HL-60 (cell line): ENCODE results near the gene CSNK1G2.

Experiments
- DNase-seq, 2 experiments: peaks; one replicate each; pipeline ENCODE4 v3.0.0-alpha.2; 2010 to 2020; ENCODE audit warnings: low read depth in 1 of 2, low spot score in 1 of 2
- H3K27ac ChIP-seq: fragments of 250-450 bp; sonication (Bioruptor Pico); replicated peaks from 2 replicates; pipeline ENCODE4 v1.5.1; 2020; ENCODE audit warnings: mild to moderate bottlenecking, moderate library complexity
- H3K27me3 ChIP-seq: fragments of 250-450 bp; sonication (Bioruptor Pico); 2 replicates; pipeline ENCODE4 v1.5.1; 2021; ENCODE audit warnings: mild to moderate bottlenecking, moderate library complexity; ENCODE audit not compliant: insufficient read depth, poor library complexity, severe bottlenecking
- H3K4me3 ChIP-seq: replicated peaks from 2 replicates; pipeline ENCODE4 v1.5.1; 2011; ENCODE audit warnings: mild to moderate bottlenecking, control low read depth, low read length; ENCODE audit not compliant: insufficient read depth
- GABPA ChIP-seq: IDR thresholded peaks from 2 replicates; pipeline ENCODE4 v1.6.1; 2012; ENCODE audit warnings: low read depth
- POLR2AphosphoS5 ChIP-seq: IDR thresholded peaks from 2 replicates; pipeline ENCODE4 v1.6.1; 2012; ENCODE audit warnings: low read depth
- REST ChIP-seq: IDR thresholded peaks from 2 replicates; pipeline ENCODE4 v1.6.1; 2012; ENCODE audit warnings: low read depth; ENCODE audit not compliant: insufficient replicate concordance
- SPI1 ChIP-seq: IDR thresholded peaks from 2 replicates; pipeline ENCODE4 v1.6.1; 2012; ENCODE audit warnings: low read depth, mild to moderate bottlenecking, borderline replicate concordance
- TF ChIP-seq, protein P1 (sequence below): IDR thresholded peaks from one replicate; pipeline ENCODE4 v1.5.1; 2011; ENCODE audit warnings: low read length, control low read depth, inconsistent platforms; ENCODE audit not compliant: insufficient read depth

CSNK1G2 gene

GRCh38 chr19:1923319-1923718 lies 17.7 kb upstream of the CSNK1G2 start:
- H3K4me3 ChIP-seq, result no peak overlapping the region

GRCh38 chr19:1924320-1924961 lies 16.5 kb upstream of the CSNK1G2 start:
- H3K27ac ChIP-seq, result peak overlapping the region; percentile 36

More at GRCh38 chr19:1923319-1923718, 17.7 kb upstream of the CSNK1G2 start:
- peak; percentile 90 to 92 for DNase-seq
- H3K27me3 ChIP-seq, result no peaks in the 10 kb centered on the region
- peak overlapping the region; percentile 36 for H3K27ac ChIP-seq
- peak; percentile 44; the same call in 1 of the 2 replicates for TF ChIP-seq POLR2AphosphoS5
- TF ChIP-seq GABPA, result no peak
- no peak for TF ChIP-seq REST
- TF ChIP-seq, protein P1, sequence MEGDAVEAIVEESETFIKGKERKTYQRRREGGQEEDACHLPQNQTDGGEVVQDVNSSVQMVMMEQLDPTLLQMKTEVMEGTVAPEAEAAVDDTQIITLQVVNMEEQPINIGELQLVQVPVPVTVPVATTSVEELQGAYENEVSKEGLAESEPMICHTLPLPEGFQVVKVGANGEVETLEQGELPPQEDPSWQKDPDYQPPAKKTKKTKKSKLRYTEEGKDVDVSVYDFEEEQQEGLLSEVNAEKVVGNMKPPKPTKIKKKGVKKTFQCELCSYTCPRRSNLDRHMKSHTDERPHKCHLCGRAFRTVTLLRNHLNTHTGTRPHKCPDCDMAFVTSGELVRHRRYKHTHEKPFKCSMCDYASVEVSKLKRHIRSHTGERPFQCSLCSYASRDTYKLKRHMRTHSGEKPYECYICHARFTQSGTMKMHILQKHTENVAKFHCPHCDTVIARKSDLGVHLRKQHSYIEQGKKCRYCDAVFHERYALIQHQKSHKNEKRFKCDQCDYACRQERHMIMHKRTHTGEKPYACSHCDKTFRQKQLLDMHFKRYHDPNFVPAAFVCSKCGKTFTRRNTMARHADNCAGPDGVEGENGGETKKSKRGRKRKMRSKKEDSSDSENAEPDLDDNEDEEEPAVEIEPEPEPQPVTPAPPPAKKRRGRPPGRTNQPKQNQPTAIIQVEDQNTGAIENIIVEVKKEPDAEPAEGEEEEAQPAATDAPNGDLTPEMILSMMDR, result no peak
- peak; percentile 84 for TF ChIP-seq SPI1

DNA sequence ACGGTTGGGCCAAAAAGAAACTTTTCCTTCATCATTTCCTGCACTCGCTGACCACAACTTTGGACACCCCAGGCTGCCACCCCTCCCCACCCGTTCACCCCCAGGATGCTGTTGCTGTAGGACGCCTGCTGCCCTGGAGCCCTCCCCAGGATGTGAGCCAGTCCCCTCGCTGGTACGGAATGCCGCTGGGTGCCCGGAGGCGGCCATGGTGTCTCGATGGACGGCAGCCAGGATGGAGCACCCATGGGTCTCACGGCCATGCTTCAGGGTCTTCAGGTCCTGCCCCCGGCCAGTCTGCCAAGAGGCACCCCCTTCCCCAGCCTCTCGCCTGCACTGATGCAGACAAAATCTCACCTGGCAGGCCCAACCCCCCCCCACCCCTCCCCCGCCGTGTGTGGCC lies 15.4 kb upstream of the CSNK1G2 start:
- no peak for TF ChIP-seq GABPA
- TF ChIP-seq, protein P1, result no peak
- TF ChIP-seq POLR2AphosphoS5, result no peak
- TF ChIP-seq SPI1, result no peak
- TF ChIP-seq REST, result no peak
- H3K27me3 ChIP-seq, result no peaks in the 10 kb centered on the region
- H3K4me3 ChIP-seq, result no peak overlapping the region
- DNase-seq, result no peak
- no peak overlapping the region for H3K27ac ChIP-seq

More at GRCh38 chr19:1924320-1924961, 16.5 kb upstream of the CSNK1G2 start:
- no peaks in the 10 kb centered on the region for H3K27me3 ChIP-seq
- no peak for DNase-seq
- no peak overlapping the region for H3K4me3 ChIP-seq
- TF ChIP-seq GABPA (no peak), SPI1 (no peak), REST (no peak), POLR2AphosphoS5 (no peak)
- TF ChIP-seq, protein P1, result no peak
